HG03558 (cell line): ENCODE results near the gene BBS5.
A peak's percentile ranks its signal among the peaks of the same experiment; 100 is the strongest.
"Not testable (repeated sequence)": the region's sequence is repeated elsewhere in the genome, so short reads cannot be mapped to it uniquely, and the experiment has no call there.

Source experiments
- ATAC-seq: cut with Tn5 transposase; IDR thresholded peaks from one replicate; pipeline ENCODE4 v1.9.1; 2021; ENCODE audit warnings: moderate number of reproducible peaks; ENCODE audit not compliant: unreplicated experiment; ENCODE audit errors: extremely low read depth

The BBS5 gene

GRCh38 chr2:169479257-169480078 lies at the start of gene BBS5:
Gene BBS5 (plus strand): TSS chr2:169479494. CDS start chr2:169479554, 60 bp downstream.
- peak; percentile 89 for ATAC-seq

- not testable (repeated sequence) for ATAC-seq
These were observed 47.5 kb upstream of the BBS5 start for GRCh38 chr2:169431772-169432171.

GRCh38 chr2:169434236-169434635 lies 45.1 kb upstream of the BBS5 start:
- not testable (repeated sequence) for ATAC-seq

GRCh38 chr2:169438466-169439072 lies 40.7 kb upstream of the BBS5 start:
- ATAC-seq: no peak

- ATAC-seq: no peak
These were observed 39.4 kb upstream of the BBS5 start for GRCh38 chr2:169439900-169440299.

GRCh38 chr2:169446452-169446851 lies 32.8 kb upstream of the BBS5 start:
- ATAC-seq: no peak

- ATAC-seq: no peak
These were observed 31.0 kb upstream of the BBS5 start for GRCh38 chr2:169448316-169448715.

GRCh38 chr2:169448865-169449264 lies 30.4 kb upstream of the BBS5 start:
- no peak for ATAC-seq

- no peak for ATAC-seq
These were observed 27.2 kb upstream of the BBS5 start for GRCh38 chr2:169452080-169452479.

GRCh38 chr2:169453044-169453443 lies 26.2 kb upstream of the BBS5 start:
- not testable (repeated sequence) for ATAC-seq

GRCh38 chr2:169461143-169461542 lies 18.2 kb upstream of the BBS5 start:
- ATAC-seq: no peak

GRCh38 chr2:169462896-169463695 lies 16.2 kb upstream of the BBS5 start:
- no peak for ATAC-seq

GRCh38 chr2:169464466-169464865 lies 14.8 kb upstream of the BBS5 start:
- no peak for ATAC-seq

- ATAC-seq: no peak
These were observed 14.4 kb upstream of the BBS5 start for GRCh38 chr2:169464882-169465281.

GRCh38 chr2:169468841-169469240 lies 10.5 kb upstream of the BBS5 start:
- ATAC-seq: no peak

- no peak for ATAC-seq
These were observed 9.2 kb upstream of the BBS5 start for GRCh38 chr2:169469952-169470572.

GRCh38 chr2:169472249-169472648 lies 7.0 kb upstream of the BBS5 start:
- no peak for ATAC-seq

GRCh38 chr2:169476459-169476858 lies 2.8 kb upstream of the BBS5 start:
- no peak for ATAC-seq

- no peak for ATAC-seq
These were observed 955 bp upstream of the BBS5 start for GRCh38 chr2:169478339-169478738.

GRCh38 chr2:169478745-169479256 lies 493 bp upstream of the BBS5 start:
- ATAC-seq: no peak
